OCI-LY1 (cell line): ENCODE results near the gene IL20RB.

Experiments used
- H2AFZ ChIP-seq: fragments of 200-600 bp; sonication (generic), shearing (Covaris generic); 2 replicates; pipeline ENCODE4 v1.6.0; 2014; ENCODE audit warnings: antibody characterized with exemption, mild to moderate bottlenecking, low read length
- H3F3A ChIP-seq: fragments of 200-600 bp; sonication (generic), shearing (Covaris generic); 2 replicates; pipeline ENCODE4 v1.6.0; 2014; ENCODE audit warnings: mild to moderate bottlenecking, antibody characterized with exemption, low read length, moderate library complexity; ENCODE audit not compliant: insufficient read depth
- H3K27ac ChIP-seq: fragments of 200-600 bp; sonication (generic); 2 replicates; pipeline ENCODE4 v1.5.1; 2014; ENCODE audit warnings: low read length, mixed run types, mild to moderate bottlenecking, low read depth; ENCODE audit not compliant: poor library complexity, severe bottlenecking
- H3K27me3 ChIP-seq: fragments of 200-600 bp; sonication (generic); 2 replicates; pipeline ENCODE4 v1.6.0; 2014; ENCODE audit warnings: antibody characterized with exemption, mild to moderate bottlenecking, low read length, moderate library complexity; ENCODE audit not compliant: insufficient read depth
- H3K36me3 ChIP-seq: fragments of 200-600 bp; sonication (generic); 2 replicates; pipeline ENCODE4 v1.6.1; 2014; ENCODE audit warnings: mild to moderate bottlenecking, antibody characterized with exemption, low read length, moderate library complexity, mixed read lengths; ENCODE audit not compliant: insufficient read depth
- H3K4me1 ChIP-seq: fragments of 200-600 bp; sonication (generic); 2 replicates; pipeline ENCODE4 v1.5.1; 2014; ENCODE audit warnings: mild to moderate bottlenecking, low read length, moderate library complexity; ENCODE audit not compliant: insufficient read depth, severe bottlenecking
- H3K4me2 ChIP-seq: fragments of 200-600 bp; sonication (generic), shearing (Covaris generic); 2 replicates; pipeline ENCODE4 v1.6.1; 2014; ENCODE audit warnings: low read length
- H3K4me3 ChIP-seq: fragments of 200-600 bp; sonication (generic); 2 replicates; pipeline ENCODE4 v1.5.1; 2014; ENCODE audit warnings: low read length, low read depth, mild to moderate bottlenecking, mixed read lengths; ENCODE audit not compliant: poor library complexity, severe bottlenecking
- H3K79me2 ChIP-seq: fragments of 200-600 bp; shearing (Covaris generic); 2 replicates; pipeline ENCODE4 v1.6.1; 2016; ENCODE audit warnings: mixed run types, low read length, mixed read lengths; ENCODE audit not compliant: insufficient read depth
- H3K9ac ChIP-seq: fragments of 200-600 bp; sonication (generic), shearing (Covaris generic); 2 replicates; pipeline ENCODE4 v1.6.1; 2014; ENCODE audit warnings: mild to moderate bottlenecking, low read length, mixed read lengths
- H3K9me2 ChIP-seq: fragments of 200-600 bp; sonication (generic), shearing (Covaris generic); 2 replicates; pipeline ENCODE4 v1.6.1; 2014; ENCODE audit warnings: low read depth, mild to moderate bottlenecking, low read length, mixed read lengths
- H3K9me3 ChIP-seq: fragments of 200-600 bp; shearing (Covaris generic); 2 replicates; pipeline ENCODE4 v1.6.1; 2014; ENCODE audit warnings: low read length, mixed read lengths
- H4K20me1 ChIP-seq: fragments of 200-600 bp; sonication (generic), shearing (Covaris generic); 2 replicates; pipeline ENCODE4 v1.6.0; 2016; ENCODE audit warnings: mild to moderate bottlenecking, low read length; ENCODE audit not compliant: insufficient read depth
- CTCF ChIP-seq: fragments of 200-600 bp; sonication (generic), shearing (Covaris generic); IDR thresholded peaks from 2 replicates; pipeline ENCODE4 v1.5.1; 2017; ENCODE audit warnings: mild to moderate bottlenecking, antibody characterized with exemption, low read length, moderate library complexity, mixed read lengths
- EZH2 ChIP-seq: fragments of 200-600 bp; sonication (generic), shearing (Covaris generic); IDR thresholded peaks from 2 replicates; pipeline ENCODE4 v1.8.0; 2017; ENCODE audit warnings: borderline replicate concordance, mixed run types, mild to moderate bottlenecking, antibody characterized with exemption, low read length, moderate library complexity, mixed read lengths

The IL20RB gene

GRCh38 chr3:137047240-137047639 lies 89.5 kb downstream of the IL20RB start:
- H3K27me3 ChIP-seq, result no peaks in the 10 kb centered on the region
- H3K4me3 ChIP-seq, result no peak overlapping the region
- no peaks in the 10 kb centered on the region for H4K20me1 ChIP-seq
- H3K36me3 ChIP-seq, result no peaks in the 10 kb centered on the region
- no peaks in the 10 kb centered on the region for H3K9me3 ChIP-seq
- no peaks in the 10 kb centered on the region for H3K4me1 ChIP-seq
- H2AFZ ChIP-seq, result no peak overlapping the region
- no peak for TF ChIP-seq CTCF
- no peak for TF ChIP-seq EZH2
- no peaks in the 10 kb centered on the region for H3K9me2 ChIP-seq
- H3K9ac ChIP-seq, result no peak overlapping the region
- no peak overlapping the region for H3K27ac ChIP-seq
- no peaks in the 10 kb centered on the region for H3F3A ChIP-seq
- no peaks in the 10 kb centered on the region for H3K79me2 ChIP-seq
- no peak overlapping the region for H3K4me2 ChIP-seq

DNA sequence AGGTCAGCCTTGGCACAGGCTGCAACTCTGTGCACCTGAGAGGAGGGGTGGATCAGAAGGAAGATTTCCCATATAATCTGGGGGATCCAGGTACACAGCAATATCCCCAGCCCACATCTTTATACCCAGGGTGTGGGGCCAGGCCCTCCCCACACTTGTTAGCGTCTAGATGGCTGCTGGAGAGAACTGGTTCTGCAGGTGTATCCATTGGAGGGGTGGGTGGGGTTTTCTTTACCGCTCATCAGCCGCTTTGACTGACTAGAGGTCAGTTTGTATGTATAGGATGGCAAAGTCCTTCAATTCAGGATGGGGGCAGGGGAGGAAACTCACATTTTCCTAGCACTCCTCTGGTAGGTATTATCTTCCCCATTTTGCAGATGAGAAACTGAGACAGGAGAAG lies 92.5 kb downstream of the IL20RB start:
- Histone ChIP-seq H3K9me3 (no peaks in the 10 kb centered on the region), H3F3A (no peaks in the 10 kb centered on the region), H4K20me1 (no peaks in the 10 kb centered on the region), H2AFZ (no peak overlapping the region), H3K4me3 (no peak overlapping the region), H3K79me2 (no peaks in the 10 kb centered on the region), H3K27me3 (no peaks in the 10 kb centered on the region), H3K4me1 (no peaks in the 10 kb centered on the region), H3K9me2 (no peaks in the 10 kb centered on the region), H3K27ac (no peak overlapping the region), H3K36me3 (no peaks in the 10 kb centered on the region), H3K4me2 (no peak overlapping the region), H3K9ac (no peak overlapping the region)
- TF ChIP-seq EZH2 (no peak), CTCF (no peak)

GRCh38 chr3:137052298-137052697 lies 94.5 kb downstream of the IL20RB start:
- no peak overlapping the region for H3K27ac ChIP-seq
- H3F3A ChIP-seq, result no peaks in the 10 kb centered on the region
- no peaks in the 10 kb centered on the region for H3K9me3 ChIP-seq
- H3K4me2 ChIP-seq, result no peak overlapping the region
- H3K9ac ChIP-seq, result no peak overlapping the region
- no peaks in the 10 kb centered on the region for H3K79me2 ChIP-seq
- H3K27me3 ChIP-seq, result no peaks in the 10 kb centered on the region
- no peaks in the 10 kb centered on the region for H3K9me2 ChIP-seq
- TF ChIP-seq CTCF (no peak), EZH2 (no peak)
- H4K20me1 ChIP-seq, result no peaks in the 10 kb centered on the region
- no peak overlapping the region for H2AFZ ChIP-seq
- no peaks in the 10 kb centered on the region for H3K36me3 ChIP-seq
- no peak overlapping the region for H3K4me3 ChIP-seq
- H3K4me1 ChIP-seq, result no peaks in the 10 kb centered on the region
